Fibroblast of skin of scalp (primary cell): Measurements from ENCODE around the gene RIMBP2.

Experiments
- DNase-seq: peaks from one replicate; pipeline ENCODE4 v3.0.0-alpha.2; 2013

The RIMBP2 gene

GRCh38 chr12:130498589-130499385 is 217.3 kb downstream of the RIMBP2 start:
- no peak for DNase-seq

DNA sequence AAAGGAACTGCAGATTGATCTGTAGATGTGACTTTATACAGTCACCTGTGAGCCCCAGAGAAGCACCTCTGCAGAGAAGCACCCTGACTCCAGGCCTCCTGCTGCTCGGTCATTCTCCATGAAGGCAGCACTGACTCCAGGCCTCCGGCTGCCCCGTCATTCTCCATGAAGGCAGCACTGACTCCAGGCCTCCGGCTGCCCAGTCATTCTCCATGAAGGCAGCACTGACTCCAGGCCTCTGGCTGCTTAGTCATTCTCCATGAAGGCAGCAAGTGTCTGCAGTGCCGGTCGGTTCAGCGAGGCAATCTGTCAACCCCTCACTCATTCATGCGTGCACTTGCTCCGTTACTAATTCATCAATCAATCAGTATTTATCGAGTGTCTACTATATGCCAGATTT is 218.1 kb downstream of the RIMBP2 start:
- no peak for DNase-seq

DNA sequence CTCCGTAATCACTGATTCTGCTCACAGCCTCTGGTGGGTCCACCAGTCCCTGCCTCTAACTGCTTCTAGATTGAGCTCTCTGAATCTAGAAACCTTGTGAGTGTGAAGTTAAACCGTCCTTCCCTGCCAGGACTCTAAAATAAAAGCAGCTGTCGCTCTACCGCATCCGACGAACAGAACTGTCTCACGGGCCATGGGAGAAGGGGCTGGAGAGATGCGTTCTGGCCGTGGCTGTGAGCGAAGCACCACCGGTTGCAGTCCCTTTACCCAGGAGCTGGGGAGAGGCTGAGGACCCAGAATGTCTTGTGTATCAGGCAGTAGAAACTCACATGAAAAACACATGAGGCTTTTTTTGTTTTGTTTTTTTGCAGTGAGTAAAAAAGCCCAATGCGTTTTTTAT is 218.8 kb downstream of the RIMBP2 start:
- no peak for DNase-seq

DNA sequence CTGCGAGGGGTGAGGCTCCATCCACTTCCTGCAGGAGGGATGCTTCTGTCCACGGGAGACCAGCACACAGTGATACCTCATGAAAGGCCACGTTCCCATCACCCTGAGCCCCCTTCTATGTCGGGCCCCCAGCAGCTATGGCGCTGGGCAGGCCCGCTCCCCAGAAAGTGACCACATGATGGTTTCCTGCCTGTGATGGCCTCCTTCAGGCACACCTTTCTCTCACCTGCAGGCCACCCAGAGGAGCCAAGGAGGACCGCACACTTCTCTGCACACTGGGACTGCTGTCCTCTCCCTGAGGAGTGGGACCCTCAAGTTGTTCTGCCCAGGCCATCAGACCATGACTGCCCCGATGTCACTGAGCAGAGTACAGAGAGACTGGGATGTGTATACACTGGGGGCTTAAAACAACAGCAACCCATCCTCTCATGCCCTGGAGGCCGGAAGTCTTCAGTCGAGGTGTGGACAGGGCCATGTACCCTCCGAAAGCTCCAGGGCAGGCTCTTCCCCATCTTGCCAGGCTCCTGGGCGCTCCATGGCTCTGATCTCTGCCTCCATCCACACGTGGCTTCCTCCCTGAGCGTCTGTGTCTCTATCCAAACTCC is 219.5 kb downstream of the RIMBP2 start:
- no peak for DNase-seq

DNA sequence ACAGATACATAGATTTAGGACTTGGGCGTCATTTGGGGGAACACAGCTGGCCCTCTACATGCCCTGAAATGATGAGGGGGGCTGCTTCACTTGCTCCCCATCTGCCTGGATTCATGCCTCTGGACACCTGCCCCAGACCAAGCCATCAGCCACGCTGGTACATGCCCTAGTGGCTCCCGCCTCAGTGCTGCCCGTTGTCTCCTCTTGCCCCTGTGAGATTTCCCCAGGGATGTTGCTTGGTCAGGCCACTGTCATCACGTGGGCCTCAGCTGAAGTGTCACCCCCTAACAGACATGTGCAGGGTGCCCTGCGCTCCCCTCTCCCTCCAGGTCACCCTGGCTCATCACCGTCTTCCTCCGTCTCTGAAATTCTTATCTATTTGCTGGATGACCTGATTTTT is 220.9 kb downstream of the RIMBP2 start:
- DNase-seq: no peak

DNA sequence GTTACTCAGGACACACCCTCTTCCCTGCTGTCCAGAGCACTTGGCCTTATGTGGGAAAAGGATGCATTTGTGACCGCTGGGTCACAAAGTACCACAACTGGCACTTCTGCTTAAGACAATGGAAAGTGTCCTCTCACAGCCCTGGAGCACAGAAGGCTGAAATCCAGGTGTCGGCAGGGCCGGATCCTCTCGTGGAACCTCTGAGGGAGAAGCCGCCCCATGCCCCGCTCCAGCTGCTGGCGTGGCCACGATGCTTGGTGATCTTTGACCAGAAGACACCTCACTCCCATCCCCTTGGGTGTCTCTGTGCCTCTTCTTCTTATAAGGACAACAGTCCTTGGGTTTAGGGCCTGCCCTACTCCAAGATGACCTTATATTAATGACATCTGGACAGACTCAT is 221.4 kb downstream of the RIMBP2 start:
- DNase-seq: no peak

- DNase-seq: no peak
These were observed 222.1 kb downstream of the RIMBP2 start for GRCh38 chr12:130493951-130494350.

DNA sequence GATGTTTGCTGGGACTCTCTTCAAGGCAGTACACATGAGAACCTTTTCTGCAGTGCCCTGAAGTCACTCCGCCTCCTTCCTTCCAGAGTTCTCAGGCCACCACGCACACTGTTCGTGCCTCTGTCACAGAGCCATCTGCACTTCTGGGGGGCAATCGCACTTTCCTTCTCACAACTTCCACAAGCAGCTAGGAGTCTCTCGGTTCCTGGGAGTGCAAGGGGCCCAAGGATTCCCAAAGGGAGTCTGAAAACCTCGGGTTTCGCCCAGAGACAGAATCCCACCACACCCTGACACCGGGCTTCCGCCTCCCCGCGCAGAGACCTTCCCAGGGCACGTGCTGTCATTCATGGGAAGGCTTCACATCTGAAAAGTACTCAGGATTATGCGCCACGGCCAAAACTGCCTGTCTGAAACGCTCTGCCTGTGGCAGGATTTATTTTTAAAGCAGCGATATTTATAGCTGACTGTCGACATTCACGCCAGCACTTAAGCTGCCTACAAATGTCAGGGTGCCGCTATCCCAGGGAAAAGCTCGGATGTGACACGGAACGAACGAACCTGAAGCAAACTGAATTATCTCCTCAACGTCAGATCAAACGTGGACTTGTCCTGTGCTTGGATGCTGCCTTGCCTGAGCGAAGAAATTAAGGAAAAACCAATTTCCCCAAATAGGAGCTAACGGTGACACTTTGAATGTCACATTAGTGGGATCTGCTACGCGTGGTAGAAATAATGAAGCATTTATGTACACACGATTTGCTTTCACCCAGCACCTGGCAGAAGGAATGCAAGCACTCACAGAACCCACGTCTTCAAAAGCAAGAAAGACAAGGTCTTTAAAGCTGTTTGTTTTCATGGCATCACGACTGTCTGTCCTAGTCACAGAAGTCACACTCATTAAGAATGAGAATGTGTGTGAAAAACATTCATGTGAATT is 224.4 kb downstream of the RIMBP2 start:
- DNase-seq: no peak

DNA sequence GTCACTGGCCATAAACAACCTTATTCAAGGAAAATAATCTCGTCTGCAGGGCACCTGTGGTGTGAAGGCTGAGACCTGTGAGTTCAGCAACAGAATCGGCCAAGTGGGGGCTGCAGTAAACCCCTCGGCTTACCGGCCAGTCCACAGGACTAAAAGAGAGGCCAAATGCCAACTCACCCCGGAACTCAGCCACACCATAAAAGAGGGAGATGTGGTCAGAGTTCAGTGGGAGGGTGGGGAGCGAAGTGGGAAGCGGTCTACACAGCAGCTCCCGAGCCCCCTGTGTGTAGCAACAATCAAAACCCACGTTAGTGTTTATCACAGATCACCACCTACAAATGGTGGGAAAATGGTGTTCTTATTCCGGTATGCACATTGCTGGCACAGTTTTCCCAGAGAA is 225.4 kb downstream of the RIMBP2 start:
- DNase-seq: no peak

DNA sequence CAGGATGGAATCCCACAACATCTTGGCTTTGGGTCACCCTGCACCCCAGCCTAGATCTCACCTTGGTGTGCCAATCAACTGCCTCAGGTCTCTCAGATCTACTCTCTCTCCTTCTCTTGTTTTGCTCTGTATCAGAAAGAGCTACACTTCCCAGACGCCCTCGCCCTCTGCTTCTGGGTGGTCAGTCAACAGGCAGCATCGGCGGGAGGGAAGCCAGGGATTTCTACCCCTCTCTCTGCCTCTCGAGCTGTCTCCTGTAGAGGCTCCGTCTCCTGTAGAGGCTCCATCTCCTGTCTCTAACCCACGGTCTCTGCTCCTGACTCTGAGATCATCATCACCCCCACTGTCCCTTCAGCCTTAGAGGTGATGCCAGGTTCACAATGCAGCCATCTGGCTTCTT is 226.8 kb downstream of the RIMBP2 start:
- no peak for DNase-seq

- no peak for DNase-seq
These were observed 227.8 kb downstream of the RIMBP2 start for GRCh38 chr12:130488358-130488710.

DNA sequence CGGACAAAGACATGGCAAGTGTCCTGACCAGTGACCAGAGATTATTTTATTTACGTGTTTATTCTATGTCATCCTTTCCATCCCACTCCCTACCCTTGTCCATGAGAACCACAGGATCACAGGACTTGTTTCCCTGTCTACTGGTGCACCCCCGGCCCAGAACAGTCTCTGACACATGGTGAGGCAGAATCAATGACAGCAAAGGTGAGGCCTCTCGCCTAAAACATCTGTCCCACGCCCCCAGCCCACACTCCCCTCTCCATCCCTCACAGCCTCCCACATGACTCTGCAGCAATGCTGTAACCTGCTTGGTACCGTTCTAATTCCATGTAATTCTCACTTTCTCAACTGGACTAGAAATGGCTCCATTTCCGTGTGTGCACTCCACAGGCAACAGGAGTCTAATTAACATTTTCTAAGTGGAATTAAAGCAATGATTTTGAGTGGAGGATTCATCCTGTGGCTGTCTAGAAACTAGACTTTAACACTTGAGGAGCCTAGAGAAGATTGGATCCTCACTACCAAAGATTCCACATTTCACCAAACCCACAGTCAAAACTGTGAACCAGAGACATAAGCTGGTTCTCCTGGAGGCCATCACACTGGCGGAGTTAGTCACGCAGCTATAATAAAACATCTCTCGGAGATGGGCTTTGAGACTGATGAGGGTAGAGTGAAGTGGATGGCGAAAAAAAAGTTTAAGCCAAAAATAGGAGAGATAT is 228.3 kb downstream of the RIMBP2 start:
- no peak for DNase-seq

- DNase-seq: no peak
These were observed 229.1 kb downstream of the RIMBP2 start for GRCh38 chr12:130486891-130487416.

DNA sequence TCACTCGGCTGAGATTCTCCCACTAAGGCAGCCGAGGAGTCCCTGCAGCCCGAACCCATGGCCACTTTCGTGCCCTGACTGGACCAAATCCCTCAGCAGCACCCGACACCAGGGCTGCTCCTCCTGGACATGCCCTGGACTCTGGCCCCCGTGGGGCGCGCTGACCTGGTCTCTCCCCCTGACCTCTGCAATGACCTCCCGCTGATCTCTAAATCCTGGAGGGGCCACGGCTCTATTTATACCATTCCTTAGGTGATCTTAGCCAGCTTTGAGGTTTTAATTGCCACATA is 230.0 kb downstream of the RIMBP2 start:
- DNase-seq: no peak

GRCh38 chr12:130485291-130486145 is 230.6 kb downstream of the RIMBP2 start:
- DNase-seq: no peak

DNA sequence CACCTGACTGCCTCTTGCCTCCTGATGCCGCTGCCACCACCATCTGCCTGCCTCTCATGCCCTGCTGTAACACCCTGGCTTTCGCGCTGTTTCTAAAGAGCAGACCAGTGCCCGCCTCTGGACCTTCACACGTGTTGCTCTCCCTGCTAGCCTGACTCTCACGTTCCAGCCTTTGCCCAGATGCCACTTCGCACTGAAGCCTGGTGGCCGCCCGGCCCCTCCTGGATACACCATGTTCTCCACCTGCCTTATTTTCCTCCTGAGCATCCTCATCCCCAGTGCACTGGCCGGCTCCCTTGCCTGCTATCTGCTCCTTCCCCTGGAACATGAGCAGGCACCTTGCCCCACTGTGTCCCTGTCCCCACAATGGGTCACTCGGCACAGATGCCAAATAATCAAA is 231.9 kb downstream of the RIMBP2 start:
- DNase-seq: no peak

DNA sequence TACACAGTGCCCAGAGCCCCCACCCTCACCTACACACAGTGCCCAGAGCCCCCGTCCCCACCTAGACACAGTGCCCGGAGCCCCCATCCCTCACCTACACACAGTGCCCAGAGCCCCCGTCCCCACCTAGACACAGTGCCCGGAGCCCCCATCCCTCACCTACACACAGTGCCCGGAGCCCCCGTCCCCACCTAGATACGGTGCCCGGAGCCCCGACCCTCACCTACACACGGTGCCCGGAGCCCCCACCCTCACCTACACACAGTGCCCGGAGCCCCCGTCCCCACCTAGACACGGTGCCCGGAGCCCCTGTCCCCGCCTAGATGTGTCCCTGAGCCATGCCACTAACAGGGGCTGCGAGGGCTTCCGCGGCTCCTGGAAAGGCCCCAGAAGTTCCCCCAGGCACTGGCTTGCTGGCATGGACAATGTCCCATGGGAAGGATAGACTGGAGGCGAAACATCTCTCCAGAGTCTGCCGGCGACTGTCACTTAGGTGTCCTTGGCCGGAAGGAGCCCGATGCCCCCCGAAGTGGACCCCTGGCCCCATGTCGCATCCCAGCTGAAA is 232.4 kb downstream of the RIMBP2 start:
- no peak for DNase-seq

GRCh38 chr12:130482448-130482847 is 233.7 kb downstream of the RIMBP2 start:
- DNase-seq: no peak

GRCh38 chr12:130481392-130481879 is 234.7 kb downstream of the RIMBP2 start:
- DNase-seq: no peak

GRCh38 chr12:130480887-130481286 is 235.2 kb downstream of the RIMBP2 start:
- no peak for DNase-seq

DNA sequence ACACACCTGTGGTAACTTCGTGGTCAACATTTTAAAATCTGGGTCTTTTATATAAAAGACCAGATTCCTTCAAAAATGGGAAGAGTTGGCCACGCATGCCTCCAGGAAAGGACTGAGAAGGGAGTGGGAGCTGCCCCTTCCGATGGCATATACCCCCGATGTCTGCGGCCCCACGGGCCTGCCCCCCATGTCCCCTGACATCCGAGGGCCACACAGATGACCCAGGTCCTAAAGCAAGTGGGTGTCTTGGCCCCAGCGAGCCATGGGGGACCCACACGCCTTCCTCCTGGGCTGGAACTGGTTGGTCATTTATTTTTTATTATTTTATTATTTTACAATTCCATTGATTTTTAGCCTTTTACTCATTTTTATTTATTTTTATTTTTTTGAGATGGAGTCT is 235.9 kb downstream of the RIMBP2 start:
- no peak for DNase-seq
